ENCODE measurements around the gene YDJC.
"Not testable (repeated sequence)": the region's sequence is repeated elsewhere in the genome, so short reads cannot be mapped to it uniquely, and the experiment has no call there.

Gene YDJC

GRCh38 chr22:21629255-21630149 is at the start of gene YDJC:
Gene YDJC (minus strand): TSS chr22:21630022. CDS start chr22:21630014, 8 bp downstream.
- DNase-seq = peak; percentile 94
- H3K4me3 Mint-ChIP-seq = peak within 1 kb of the TSS; percentile 85 to 96
- peak; percentile 90 for ATAC-seq
- H3K27ac Mint-ChIP-seq = peak within 1 kb of the TSS; percentile 98
- H3K9me3 Mint-ChIP-seq = no peaks in the 10 kb centered on the region
- peaks cover 70% of the 10 kb centered on the region for H3K4me1 Mint-ChIP-seq
- H3K27me3 Mint-ChIP-seq = no peaks in the 10 kb centered on the region

- ATAC-seq (no peak), DNase-seq (no peak)
- H3K27me3 Mint-ChIP-seq = no peaks in the 10 kb centered on the region
These were observed 49.6 kb upstream of the YDJC start for GRCh38 chr22:21679383-21679782.

GRCh38 chr22:21678842-21679241 is 49.0 kb upstream of the YDJC start:
- not testable (repeated sequence) for H3K27me3 Mint-ChIP-seq, DNase-seq, H3K9me3 Mint-ChIP-seq, H3K27ac Mint-ChIP-seq, ATAC-seq, H3K4me1 Mint-ChIP-seq, H3K4me3 Mint-ChIP-seq

More at GRCh38 chr22:21679383-21679782, 49.6 kb upstream of the YDJC start:
- no peaks in the 10 kb centered on the region for H3K9me3 Mint-ChIP-seq
- no peak overlapping the region for H3K27ac Mint-ChIP-seq
- H3K4me1 Mint-ChIP-seq = no peaks in the 10 kb centered on the region
- no peak overlapping the region for H3K4me3 Mint-ChIP-seq

- Mint-ChIP-seq H3K27ac (no peak overlapping the region), H3K4me1 (peaks cover 6% of the 10 kb centered on the region)
These were observed 48.0 kb upstream of the YDJC start for GRCh38 chr22:21677606-21678443.

GRCh38 chr22:21674638-21675245 is 44.9 kb upstream of the YDJC start:
- DNase-seq = no peak
- no peak overlapping the region for H3K27ac Mint-ChIP-seq
- ATAC-seq = no peak

More at GRCh38 chr22:21677606-21678443, 48.0 kb upstream of the YDJC start:
- no peaks in the 10 kb centered on the region for H3K27me3 Mint-ChIP-seq
- H3K9me3 Mint-ChIP-seq = no peaks in the 10 kb centered on the region
- no peak overlapping the region for H3K4me3 Mint-ChIP-seq
- ATAC-seq (no peak), DNase-seq (no peak)

GRCh38 chr22:21673534-21674321 is 43.9 kb upstream of the YDJC start:
- Mint-ChIP-seq H3K4me1 (peaks cover 16% of the 10 kb centered on the region), H3K9me3 (no peaks in the 10 kb centered on the region), H3K4me3 (no peak overlapping the region), H3K27me3 (no peaks in the 10 kb centered on the region), H3K27ac (no peak overlapping the region)
- no peak for ATAC-seq
- DNase-seq = no peak

More at GRCh38 chr22:21674638-21675245, 44.9 kb upstream of the YDJC start:
- H3K27me3 Mint-ChIP-seq = no peaks in the 10 kb centered on the region
- no peak overlapping the region for H3K4me3 Mint-ChIP-seq
- peaks cover 7% of the 10 kb centered on the region for H3K4me1 Mint-ChIP-seq
- H3K9me3 Mint-ChIP-seq = no peaks in the 10 kb centered on the region

GRCh38 chr22:21672107-21672629 is 42.3 kb upstream of the YDJC start:
- H3K4me3 Mint-ChIP-seq = no peak overlapping the region
- peaks cover 27% of the 10 kb centered on the region for H3K4me1 Mint-ChIP-seq
- DNase-seq (no peak), ATAC-seq (no peak)
- H3K27me3 Mint-ChIP-seq = no peaks in the 10 kb centered on the region
- H3K27ac Mint-ChIP-seq = no peak overlapping the region
- no peaks in the 10 kb centered on the region for H3K9me3 Mint-ChIP-seq

GRCh38 chr22:21669026-21669425 is 39.2 kb upstream of the YDJC start:
- Mint-ChIP-seq H3K4me1 (peaks cover 42% of the 10 kb centered on the region), H3K27me3 (no peaks in the 10 kb centered on the region), H3K4me3 (no peak overlapping the region), H3K27ac (peak overlapping the region in 1 of 2 donors; percentile 93), H3K9me3 (no peaks in the 10 kb centered on the region)
- ATAC-seq (no peak), DNase-seq (no peak)

GRCh38 chr22:21666786-21667185 is 37.0 kb upstream of the YDJC start:
- Mint-ChIP-seq H3K9me3 (no peaks in the 10 kb centered on the region), H3K4me1 (peaks cover 36% of the 10 kb centered on the region), H3K4me3 (peak overlapping the region; percentile 98 to 100), H3K27ac (peak overlapping the region; percentile 68 to 99), H3K27me3 (no peaks in the 10 kb centered on the region)
- ATAC-seq (no peak), DNase-seq (no peak)

GRCh38 chr22:21665047-21665851 is 35.4 kb upstream of the YDJC start:
- no peaks in the 10 kb centered on the region for H3K9me3 Mint-ChIP-seq
- H3K4me1 Mint-ChIP-seq = peaks cover 36% of the 10 kb centered on the region
- peak overlapping the region; percentile 98 to 100 for H3K4me3 Mint-ChIP-seq
- H3K27ac Mint-ChIP-seq = peak overlapping the region; percentile 87 to 96
- ATAC-seq = no peak
- no peak for DNase-seq
- no peaks in the 10 kb centered on the region for H3K27me3 Mint-ChIP-seq

- no peak overlapping the region for H3K27ac Mint-ChIP-seq
- DNase-seq (no peak), ATAC-seq (no peak)
- no peaks in the 10 kb centered on the region for H3K27me3 Mint-ChIP-seq
- no peak overlapping the region for H3K4me3 Mint-ChIP-seq
- no peaks in the 10 kb centered on the region for H3K9me3 Mint-ChIP-seq
- peaks cover 26% of the 10 kb centered on the region for H3K4me1 Mint-ChIP-seq
These were observed 33.9 kb upstream of the YDJC start for GRCh38 chr22:21663738-21664137.

- Mint-ChIP-seq H3K4me3 (no peak overlapping the region), H3K27ac (peak overlapping the region in 1 of 2 donors; percentile 65), H3K27me3 (no peaks in the 10 kb centered on the region), H3K4me1 (peaks cover 25% of the 10 kb centered on the region), H3K9me3 (no peaks in the 10 kb centered on the region)
- DNase-seq (no peak), ATAC-seq (no peak)
These were observed 32.2 kb upstream of the YDJC start for GRCh38 chr22:21661991-21662390.

GRCh38 chr22:21660904-21661303 is 31.1 kb upstream of the YDJC start:
- Mint-ChIP-seq H3K27ac (no peak overlapping the region), H3K4me3 (no peak overlapping the region), H3K4me1 (peaks cover 31% of the 10 kb centered on the region), H3K27me3 (no peaks in the 10 kb centered on the region), H3K9me3 (no peaks in the 10 kb centered on the region)
- ATAC-seq = no peak
- DNase-seq = no peak

Measured in stimulated activated naive CD8-positive, alpha-beta T cell treated with anti-CD3 and anti-CD28 coated beads, Interleukin-15, amount 100 ng/mL, for 72 hours (primary cell).